K562 (cell line): ENCODE results near the gene PAIP1. TPM values are rescaled to one million over a fixed set of nuclear protein-coding genes. Genes with fewer than 3 reads are reported as not detected.

Experiments used
- CREB1 ChIP-seq, 2 experiments: sonication (generic) in 1 of 2; formaldehyde crosslinking in 1 of 2; IDR thresholded peaks; 2 replicates each; pipeline versions ENCODE4 v1.6.1 to v1.8.0; 2012 to 2022; ENCODE audit warnings: inconsistent platforms in 1 of 2, mild to moderate bottlenecking in 1 of 2, missing genetic modification reagents in 1 of 2, moderate library complexity in 1 of 2
- MEF2A ChIP-seq: IDR thresholded peaks from 2 replicates; pipeline ENCODE4 v1.6.1; 2011; ENCODE audit warnings: low read depth, mild to moderate bottlenecking, low read length, moderate library complexity; ENCODE audit not compliant: control insufficient read depth
- NR1H2 ChIP-seq: sonication (generic); formaldehyde crosslinking; IDR thresholded peaks from 2 replicates; pipeline ENCODE4 v1.4.0; 2020; ENCODE audit warnings: mild to moderate bottlenecking, missing genetic modification reagents
- NR3C1 ChIP-seq: sonication (generic); formaldehyde crosslinking; IDR thresholded peaks from 2 replicates; pipeline ENCODE4 v1.8.1; 2022; ENCODE audit warnings: missing genetic modification reagents
- POLR2AphosphoS5 ChIP-seq: IDR thresholded peaks from 2 replicates; pipeline ENCODE4 v1.6.1; 2011; ENCODE audit warnings: mild to moderate bottlenecking, low read depth, low read length, moderate library complexity; ENCODE audit not compliant: control insufficient read depth, insufficient read depth
- SREBF2 ChIP-seq: sonication (generic); formaldehyde crosslinking; IDR thresholded peaks from 2 replicates; pipeline ENCODE4 v1.4.0; 2020; ENCODE audit warnings: mild to moderate bottlenecking, missing genetic modification reagents
- TOE1 ChIP-seq, 2 experiments: fragments of 450-650 bp in 1 of 2; sonication (generic) in 1 of 2; formaldehyde crosslinking in 1 of 2; IDR thresholded peaks; 2 replicates each; pipeline versions ENCODE4 v1.7.1 to v1.8.0; 2016 to 2022; ENCODE audit warnings: borderline replicate concordance in 2 of 2, mild to moderate bottlenecking in 2 of 2, antibody characterized with exemption in 1 of 2, inconsistent platforms in 1 of 2, low read depth in 1 of 2, missing genetic modification reagents in 1 of 2, moderate library complexity in 1 of 2
- ZNF12 ChIP-seq: sonication (generic); formaldehyde crosslinking; IDR thresholded peaks from 2 replicates; pipeline ENCODE4 v1.4.0; 2020; ENCODE audit warnings: mild to moderate bottlenecking, missing genetic modification reagents
- ZNF551 ChIP-seq: fragments of 250-450 bp; sonication (Bioruptor Pico); IDR thresholded peaks from 2 replicates; pipeline ENCODE4 v1.5.0; 2021; ENCODE audit warnings: mild to moderate bottlenecking, moderate library complexity
- ZNF699 ChIP-seq: fragments of 250-450 bp; sonication (Bioruptor Pico); IDR thresholded peaks from 2 replicates; pipeline ENCODE4 v1.8.0; 2021; ENCODE audit warnings: mild to moderate bottlenecking, moderate library complexity; ENCODE audit not compliant: insufficient replicate concordance
- ZNF707 ChIP-seq: fragments of 250-450 bp; sonication (Bioruptor Pico); conservative IDR thresholded peaks from 2 replicates; pipeline ENCODE4 v1.8.0; 2022; ENCODE audit warnings: inconsistent platforms, mild to moderate bottlenecking, moderate library complexity
- polyA plus RNA-seq, 8 experiments: library from polyadenylated mRNA; depleted of rRNA in 4 of 8; stranded (reverse) in 5 of 8; unstranded in 3 of 8; fragments of >200 nt; fragmentation: Nextera tagmentation in 2 of 8; fragmentation: Illumina TruSeq in 1 of 8; extraction: Ambion mirVana in 2 of 8; extraction: Trizol in 1 of 8; gene quantifications; 2 replicates each; pipeline versions ENCODE4 v1.2.1 to v1.2.3, GENCODE V29; 2011 to 2014; ENCODE audit warnings: inconsistent platforms in 1 of 8, missing spikeins in 1 of 8
- total RNA-seq, 7 experiments: library from RNA; depleted of rRNA in 6 of 7; stranded (reverse); fragments of >200 nt in 6 of 7; fragmentation: Illumina TruSeq in 2 of 7; extraction: Trizol in 2 of 7; gene quantifications; 2 replicates each; pipeline versions ENCODE4 v1.2.1 to v1.2.3, GENCODE V29; 2011 to 2021; ENCODE audit warnings: low replicate concordance in 1 of 7
- TF ChIP-seq, protein P1 (sequence below): fragments of 250-450 bp; sonication (Bioruptor Pico); IDR thresholded peaks from 2 replicates; pipeline ENCODE4 v1.5.0; 2020; ENCODE audit warnings: mild to moderate bottlenecking
- TF ChIP-seq, protein P2 (sequence below): sonication (generic); formaldehyde crosslinking; IDR thresholded peaks from 2 replicates; pipeline ENCODE4 v1.8.0; 2022; ENCODE audit warnings: mild to moderate bottlenecking, missing genetic modification reagents
- TF ChIP-seq, protein P3 (sequence below): IDR thresholded peaks from 3 replicates; pipeline ENCODE4 v1.6.1; 2011; ENCODE audit warnings: borderline replicate concordance, mild to moderate bottlenecking, moderate library complexity; ENCODE audit not compliant: insufficient read length; ENCODE audit errors: extremely low read depth
- TF ChIP-seq, protein P4 (sequence below): IDR thresholded peaks from 2 replicates; pipeline ENCODE4 v1.6.1; 2011; ENCODE audit not compliant: insufficient read length; ENCODE audit errors: extremely low read depth
- TF ChIP-seq, protein P5 (sequence below): sonication (generic); formaldehyde crosslinking; IDR thresholded peaks from 2 replicates; pipeline ENCODE4 v1.9.0; 2022; ENCODE audit warnings: mild to moderate bottlenecking, missing genetic modification reagents
- TF ChIP-seq, protein P6 (sequence below): fragments of 250-450 bp; sonication (Bioruptor Pico); IDR thresholded peaks from 2 replicates; pipeline ENCODE4 v1.8.0; 2022; ENCODE audit warnings: moderate library complexity, mild to moderate bottlenecking, inconsistent platforms

Gene PAIP1
- total and polyA plus RNA-seq, 9 of the 15 experiments (the other 6 are each of a cell fraction or from before 2014, with no cell fraction given) = 51.7 to 181 (median 102) TPM

DNA sequence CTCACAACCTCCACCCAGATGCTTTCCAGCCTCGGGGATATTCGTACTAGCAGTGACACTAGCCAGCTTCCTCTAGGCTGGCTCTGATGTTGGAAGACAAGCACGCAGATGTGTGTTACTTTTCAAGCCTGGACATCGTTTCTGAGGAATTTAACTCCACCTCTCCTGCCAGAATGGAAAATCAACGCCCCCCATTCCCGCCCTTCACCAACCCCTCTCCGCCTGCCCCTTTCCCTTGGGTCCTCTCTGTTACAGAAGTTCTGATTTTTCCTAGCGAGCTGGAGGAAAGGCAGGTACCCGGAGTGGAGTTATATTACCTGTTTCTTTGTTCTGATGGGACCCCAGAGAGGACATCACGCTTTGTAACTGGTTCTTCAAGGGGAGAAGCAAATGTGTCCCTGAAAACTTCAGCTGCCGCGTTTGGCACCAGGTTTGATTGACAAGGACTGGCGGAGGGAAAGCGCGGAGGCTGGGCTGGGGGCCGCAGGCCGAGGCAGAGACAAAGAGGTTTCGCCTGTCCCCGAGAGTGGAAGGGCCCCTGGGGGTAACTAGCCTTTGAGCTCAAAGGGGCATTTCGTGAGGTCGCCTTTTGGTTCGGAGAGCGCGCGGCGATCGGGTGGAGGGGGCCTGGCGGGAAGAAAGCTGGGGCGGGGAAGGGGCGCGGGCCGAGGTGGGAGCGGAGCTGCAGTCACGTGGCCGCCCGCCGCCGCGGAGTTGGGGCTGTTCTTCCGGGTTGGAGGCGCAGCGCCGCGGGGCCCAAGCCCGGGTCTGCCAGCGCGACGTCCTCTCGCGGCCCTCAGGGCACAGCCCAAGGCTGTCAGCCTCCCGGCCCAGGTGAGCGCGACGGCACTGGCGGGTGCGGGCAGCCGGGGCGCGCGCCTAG lies 45.8 kb upstream of the PAIP1 start, which contains the start of gene NNT (continued):
- TF ChIP-seq, protein P1, sequence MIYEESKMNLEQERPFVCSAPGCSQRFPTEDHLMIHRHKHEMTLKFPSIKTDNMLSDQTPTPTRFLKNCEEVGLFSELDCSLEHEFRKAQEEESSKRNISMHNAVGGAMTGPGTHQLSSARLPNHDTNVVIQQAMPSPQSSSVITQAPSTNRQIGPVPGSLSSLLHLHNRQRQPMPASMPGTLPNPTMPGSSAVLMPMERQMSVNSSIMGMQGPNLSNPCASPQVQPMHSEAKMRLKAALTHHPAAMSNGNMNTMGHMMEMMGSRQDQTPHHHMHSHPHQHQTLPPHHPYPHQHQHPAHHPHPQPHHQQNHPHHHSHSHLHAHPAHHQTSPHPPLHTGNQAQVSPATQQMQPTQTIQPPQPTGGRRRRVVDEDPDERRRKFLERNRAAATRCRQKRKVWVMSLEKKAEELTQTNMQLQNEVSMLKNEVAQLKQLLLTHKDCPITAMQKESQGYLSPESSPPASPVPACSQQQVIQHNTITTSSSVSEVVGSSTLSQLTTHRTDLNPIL (CRISPR knock-in tag) = no peak
- TF ChIP-seq, protein P2, sequence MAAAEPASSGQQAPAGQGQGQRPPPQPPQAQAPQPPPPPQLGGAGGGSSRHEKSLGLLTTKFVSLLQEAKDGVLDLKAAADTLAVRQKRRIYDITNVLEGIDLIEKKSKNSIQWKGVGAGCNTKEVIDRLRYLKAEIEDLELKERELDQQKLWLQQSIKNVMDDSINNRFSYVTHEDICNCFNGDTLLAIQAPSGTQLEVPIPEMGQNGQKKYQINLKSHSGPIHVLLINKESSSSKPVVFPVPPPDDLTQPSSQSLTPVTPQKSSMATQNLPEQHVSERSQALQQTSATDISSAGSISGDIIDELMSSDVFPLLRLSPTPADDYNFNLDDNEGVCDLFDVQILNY (CRISPR knock-in tag) = no peak
- peak; percentile 37 for TF ChIP-seq POLR2AphosphoS5
- TF ChIP-seq, protein P3, sequence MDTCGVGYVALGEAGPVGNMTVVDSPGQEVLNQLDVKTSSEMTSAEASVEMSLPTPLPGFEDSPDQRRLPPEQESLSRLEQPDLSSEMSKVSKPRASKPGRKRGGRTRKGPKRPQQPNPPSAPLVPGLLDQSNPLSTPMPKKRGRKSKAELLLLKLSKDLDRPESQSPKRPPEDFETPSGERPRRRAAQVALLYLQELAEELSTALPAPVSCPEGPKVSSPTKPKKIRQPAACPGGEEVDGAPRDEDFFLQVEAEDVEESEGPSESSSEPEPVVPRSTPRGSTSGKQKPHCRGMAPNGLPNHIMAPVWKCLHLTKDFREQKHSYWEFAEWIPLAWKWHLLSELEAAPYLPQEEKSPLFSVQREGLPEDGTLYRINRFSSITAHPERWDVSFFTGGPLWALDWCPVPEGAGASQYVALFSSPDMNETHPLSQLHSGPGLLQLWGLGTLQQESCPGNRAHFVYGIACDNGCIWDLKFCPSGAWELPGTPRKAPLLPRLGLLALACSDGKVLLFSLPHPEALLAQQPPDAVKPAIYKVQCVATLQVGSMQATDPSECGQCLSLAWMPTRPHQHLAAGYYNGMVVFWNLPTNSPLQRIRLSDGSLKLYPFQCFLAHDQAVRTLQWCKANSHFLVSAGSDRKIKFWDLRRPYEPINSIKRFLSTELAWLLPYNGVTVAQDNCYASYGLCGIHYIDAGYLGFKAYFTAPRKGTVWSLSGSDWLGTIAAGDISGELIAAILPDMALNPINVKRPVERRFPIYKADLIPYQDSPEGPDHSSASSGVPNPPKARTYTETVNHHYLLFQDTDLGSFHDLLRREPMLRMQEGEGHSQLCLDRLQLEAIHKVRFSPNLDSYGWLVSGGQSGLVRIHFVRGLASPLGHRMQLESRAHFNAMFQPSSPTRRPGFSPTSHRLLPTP = no peak
- TF ChIP-seq, protein P4, sequence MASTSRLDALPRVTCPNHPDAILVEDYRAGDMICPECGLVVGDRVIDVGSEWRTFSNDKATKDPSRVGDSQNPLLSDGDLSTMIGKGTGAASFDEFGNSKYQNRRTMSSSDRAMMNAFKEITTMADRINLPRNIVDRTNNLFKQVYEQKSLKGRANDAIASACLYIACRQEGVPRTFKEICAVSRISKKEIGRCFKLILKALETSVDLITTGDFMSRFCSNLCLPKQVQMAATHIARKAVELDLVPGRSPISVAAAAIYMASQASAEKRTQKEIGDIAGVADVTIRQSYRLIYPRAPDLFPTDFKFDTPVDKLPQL = no peak
- TF ChIP-seq SREBF2 (CRISPR knock-in tag) = no peak
- TF ChIP-seq, protein P5, sequence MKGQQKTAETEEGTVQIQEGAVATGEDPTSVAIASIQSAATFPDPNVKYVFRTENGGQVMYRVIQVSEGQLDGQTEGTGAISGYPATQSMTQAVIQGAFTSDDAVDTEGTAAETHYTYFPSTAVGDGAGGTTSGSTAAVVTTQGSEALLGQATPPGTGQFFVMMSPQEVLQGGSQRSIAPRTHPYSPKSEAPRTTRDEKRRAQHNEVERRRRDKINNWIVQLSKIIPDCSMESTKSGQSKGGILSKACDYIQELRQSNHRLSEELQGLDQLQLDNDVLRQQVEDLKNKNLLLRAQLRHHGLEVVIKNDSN (CRISPR knock-in tag) = peak; percentile 90
- no peak for TF ChIP-seq ZNF699 (CRISPR knock-in tag)
- TF ChIP-seq, protein P6, sequence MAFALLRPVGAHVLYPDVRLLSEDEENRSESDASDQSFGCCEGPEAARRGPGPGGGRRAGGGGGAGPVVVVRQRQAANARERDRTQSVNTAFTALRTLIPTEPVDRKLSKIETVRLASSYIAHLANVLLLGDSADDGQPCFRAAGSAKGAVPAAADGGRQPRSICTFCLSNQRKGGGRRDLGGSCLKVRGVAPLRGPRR (CRISPR knock-in tag) = no peak
- no peak for TF ChIP-seq ZNF707 (CRISPR knock-in tag)
- TF ChIP-seq ZNF12 (CRISPR knock-in tag) = 0 out of 2 replicates have a peak, but pooled peaks have one; percentile 66
- TF ChIP-seq TOE1 (IDR thresholded peaks at IDR 0.05; ENCODE audit: borderline replicate concordance) = peak; percentile 62
- 0 out of 2 replicates have a peak, but pooled peaks have one; percentile 10 for TF ChIP-seq TOE1 (CRISPR knock-in tag; IDR thresholded peaks at IDR 0.05; ENCODE audit: borderline replicate concordance, low read depth)
- peak; percentile 79; the same call in 1 of the 2 replicates for TF ChIP-seq NR3C1 (CRISPR knock-in tag)
- peak; percentile 66; the same call in 1 of the 2 replicates for TF ChIP-seq NR1H2
- no peak for TF ChIP-seq ZNF551
- no peak; the same call in none of the 2 replicates for TF ChIP-seq CREB1 (IDR thresholded peaks at IDR 0.05)
- peak; percentile 33; the same call in 1 of the 2 replicates for TF ChIP-seq CREB1 (CRISPR knock-in tag; IDR thresholded peaks at IDR 0.05)
- TF ChIP-seq MEF2A = no peak
